RWPE2 (cell line): ENCODE results near the gene RNU6-9.
A peak's percentile ranks its signal among the peaks of the same experiment; 100 is the strongest.

Source experiments
- ATAC-seq: fragments of 200-7000 bp; cut with Tn5 transposase; 3 replicates; pipeline ENCODE4 v1.9.1; 2021; ENCODE audit warnings: low read depth
- DNase-seq: peaks from one replicate; pipeline ENCODE4 v3.0.0-alpha.2; 2020; ENCODE audit warnings: low spot score
- H3K27ac ChIP-seq: fragments of 450-650 bp; 2 replicates; pipeline ENCODE4 v1.5.1; 2017; ENCODE audit warnings: mild to moderate bottlenecking; ENCODE audit not compliant: poor library complexity, severe bottlenecking
- H3K27me3 ChIP-seq: fragments of 250-450 bp; sonication (Bioruptor Pico); 2 replicates; pipeline ENCODE4 v1.5.1; 2021; ENCODE audit warnings: mild to moderate bottlenecking, moderate library complexity; ENCODE audit not compliant: insufficient read depth, poor library complexity, severe bottlenecking
- H3K36me3 ChIP-seq: fragments of 250-450 bp; sonication (Bioruptor Pico); 2 replicates; pipeline ENCODE4 v1.5.1; 2020; ENCODE audit warnings: low read depth, mild to moderate bottlenecking, moderate library complexity
- H3K4me1 ChIP-seq: fragments of 250-450 bp; sonication (Bioruptor Pico); 2 replicates; pipeline ENCODE4 v1.5.1; 2021; ENCODE audit warnings: mild to moderate bottlenecking, moderate library complexity; ENCODE audit not compliant: insufficient read depth, poor library complexity, severe bottlenecking
- H3K4me3 ChIP-seq: fragments of 250-450 bp; sonication (Bioruptor Pico); 2 replicates; pipeline ENCODE4 v1.5.1; 2021; ENCODE audit warnings: mild to moderate bottlenecking, moderate library complexity; ENCODE audit not compliant: severe bottlenecking
- H3K9me3 ChIP-seq: fragments of 250-450 bp; sonication (Bioruptor Pico); 2 replicates; pipeline ENCODE4 v1.5.1; 2021; ENCODE audit warnings: mild to moderate bottlenecking, moderate library complexity; ENCODE audit not compliant: severe bottlenecking
- TF ChIP-seq, protein P1 (sequence below): fragments of 450-650 bp; IDR thresholded peaks from one replicate; pipeline ENCODE4 v1.5.1; 2017; ENCODE audit warnings: mild to moderate bottlenecking, moderate library complexity; ENCODE audit not compliant: poor library complexity, severe bottlenecking

The RNU6-9 gene

DNA sequence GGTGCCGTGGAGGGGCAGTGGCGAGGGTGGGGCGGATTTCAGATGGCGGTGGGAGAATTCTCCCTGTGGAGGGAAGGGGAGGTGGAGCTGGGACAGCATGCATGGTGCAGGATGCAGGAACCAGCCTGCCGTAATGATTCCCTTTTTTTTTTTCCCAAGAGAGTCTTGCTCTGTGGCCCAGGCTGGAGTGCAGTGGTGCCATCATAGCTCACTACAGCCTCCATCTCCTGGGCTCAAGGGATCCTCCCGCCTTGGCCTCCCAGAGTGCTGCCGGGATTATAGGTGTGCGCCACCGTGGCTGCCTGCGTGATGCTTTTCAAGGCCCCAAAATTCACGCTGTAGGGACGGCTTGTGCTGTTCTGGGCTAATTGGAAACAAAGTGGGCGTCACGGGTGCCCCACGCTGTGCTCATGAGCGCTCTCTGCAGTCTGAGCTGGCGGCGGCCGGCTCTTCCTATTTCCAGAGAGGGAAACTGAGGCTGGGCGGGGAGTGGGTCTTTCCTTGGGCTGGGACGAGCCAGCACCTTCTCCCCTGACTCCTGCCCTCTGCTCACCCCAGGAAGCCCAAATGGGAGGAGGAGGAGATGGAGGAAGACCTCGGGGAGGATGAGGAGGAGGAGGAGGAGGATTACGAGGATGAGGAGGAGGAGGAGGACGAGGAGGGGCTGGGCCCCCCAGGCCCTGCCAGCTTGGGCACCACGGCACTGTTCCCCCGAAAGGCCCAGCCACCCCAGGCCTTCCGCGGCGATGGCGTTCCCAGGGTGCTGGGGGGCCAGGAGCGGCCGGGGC lies 38.8 kb downstream of the RNU6-9 start:
- Histone ChIP-seq H3K36me3 (peaks cover 4% of the 10 kb centered on the region; the same call in 1 of the 2 replicates), H3K4me1 (peaks cover 13% of the 10 kb centered on the region), H3K27me3 (no peaks in the 10 kb centered on the region), H3K27ac (no peak overlapping the region), H3K4me3 (no peak overlapping the region), H3K9me3 (no peaks in the 10 kb centered on the region)
- DNase-seq (no peak), ATAC-seq (no peak)
- TF ChIP-seq, protein P1, sequence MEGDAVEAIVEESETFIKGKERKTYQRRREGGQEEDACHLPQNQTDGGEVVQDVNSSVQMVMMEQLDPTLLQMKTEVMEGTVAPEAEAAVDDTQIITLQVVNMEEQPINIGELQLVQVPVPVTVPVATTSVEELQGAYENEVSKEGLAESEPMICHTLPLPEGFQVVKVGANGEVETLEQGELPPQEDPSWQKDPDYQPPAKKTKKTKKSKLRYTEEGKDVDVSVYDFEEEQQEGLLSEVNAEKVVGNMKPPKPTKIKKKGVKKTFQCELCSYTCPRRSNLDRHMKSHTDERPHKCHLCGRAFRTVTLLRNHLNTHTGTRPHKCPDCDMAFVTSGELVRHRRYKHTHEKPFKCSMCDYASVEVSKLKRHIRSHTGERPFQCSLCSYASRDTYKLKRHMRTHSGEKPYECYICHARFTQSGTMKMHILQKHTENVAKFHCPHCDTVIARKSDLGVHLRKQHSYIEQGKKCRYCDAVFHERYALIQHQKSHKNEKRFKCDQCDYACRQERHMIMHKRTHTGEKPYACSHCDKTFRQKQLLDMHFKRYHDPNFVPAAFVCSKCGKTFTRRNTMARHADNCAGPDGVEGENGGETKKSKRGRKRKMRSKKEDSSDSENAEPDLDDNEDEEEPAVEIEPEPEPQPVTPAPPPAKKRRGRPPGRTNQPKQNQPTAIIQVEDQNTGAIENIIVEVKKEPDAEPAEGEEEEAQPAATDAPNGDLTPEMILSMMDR, result no peak

DNA sequence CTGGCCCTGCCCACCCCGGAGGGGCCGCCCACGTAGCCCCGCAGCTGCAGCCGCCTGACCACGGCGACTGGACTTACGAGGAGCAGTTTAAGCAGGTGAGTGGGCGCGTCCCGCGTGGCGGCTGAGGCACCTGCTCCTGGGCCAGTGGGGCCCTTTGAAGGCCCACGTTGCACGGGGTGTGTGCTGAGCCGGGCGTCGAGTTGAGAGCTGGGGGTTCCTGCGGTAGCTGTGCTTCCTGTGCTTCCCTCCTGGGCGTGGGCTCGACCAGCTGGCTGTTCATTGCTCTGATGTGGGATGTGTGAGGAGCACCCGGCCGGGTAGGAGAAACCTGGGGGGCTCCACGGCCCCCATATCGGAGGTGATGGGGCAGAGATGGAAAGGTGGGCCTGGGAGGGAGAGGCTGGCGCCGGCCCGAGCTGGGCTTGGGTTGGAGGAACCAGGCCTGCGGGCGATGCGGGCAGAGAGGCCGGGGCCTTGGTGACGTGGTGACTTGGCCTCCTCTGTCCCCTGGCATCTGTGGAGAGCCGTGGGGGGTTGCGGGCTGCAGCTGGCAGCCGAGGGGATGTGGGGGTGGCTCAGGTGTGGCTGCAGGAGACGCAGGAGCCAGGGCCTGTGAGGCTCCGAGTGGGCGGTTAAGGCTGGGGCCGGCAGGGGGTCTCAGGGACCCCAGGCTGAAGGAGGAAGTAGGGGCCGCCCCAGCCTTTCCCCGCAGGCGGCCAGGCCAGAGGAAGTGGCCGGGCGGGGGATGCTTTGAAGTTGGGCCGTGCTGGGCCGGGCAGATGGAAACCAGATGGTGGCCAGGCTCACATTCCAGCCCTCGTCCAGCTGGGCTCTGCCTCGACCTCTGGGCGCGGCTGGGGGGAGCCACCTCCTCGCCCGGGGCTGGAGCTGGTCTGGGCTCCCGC lies 39.6 kb downstream of the RNU6-9 start:
- Histone ChIP-seq H3K27me3 (no peaks in the 10 kb centered on the region), H3K36me3 (peaks cover 4% of the 10 kb centered on the region; the same call in 1 of the 2 replicates), H3K4me1 (peaks cover 13% of the 10 kb centered on the region), H3K27ac (peak overlapping the region; percentile 26), H3K9me3 (no peaks in the 10 kb centered on the region), H3K4me3 (no peak overlapping the region)
- ATAC-seq (peak; percentile 90), DNase-seq (peak; percentile 85)
- TF ChIP-seq, protein P1, result peak; percentile 8

DNA sequence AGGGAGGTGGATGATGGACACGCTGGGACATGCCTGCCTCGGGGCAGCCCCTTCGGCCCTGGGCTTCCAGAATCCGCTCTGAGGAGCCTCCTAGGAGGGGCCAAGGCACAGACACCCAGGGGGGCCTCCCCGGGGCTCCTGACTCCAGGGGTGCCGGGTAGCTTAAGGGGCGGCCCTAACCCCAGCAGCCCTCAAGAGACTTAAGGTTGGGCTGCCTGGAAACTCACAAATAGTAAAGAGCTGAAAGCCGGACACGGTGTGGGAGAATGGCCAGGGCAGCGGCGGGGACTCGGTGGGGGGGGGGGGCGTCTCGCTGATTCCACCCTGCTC lies 40.2 kb downstream of the RNU6-9 start:
- peaks cover 4% of the 10 kb centered on the region; the same call in 1 of the 2 replicates for H3K36me3 ChIP-seq
- peaks cover 13% of the 10 kb centered on the region for H3K4me1 ChIP-seq
- no peaks in the 10 kb centered on the region for H3K9me3 ChIP-seq
- TF ChIP-seq, protein P1, result no peak
- H3K27ac ChIP-seq, result peak overlapping the region; percentile 26
- H3K27me3 ChIP-seq, result no peaks in the 10 kb centered on the region
- H3K4me3 ChIP-seq, result no peak overlapping the region
- no peak for ATAC-seq
- no peak for DNase-seq

DNA sequence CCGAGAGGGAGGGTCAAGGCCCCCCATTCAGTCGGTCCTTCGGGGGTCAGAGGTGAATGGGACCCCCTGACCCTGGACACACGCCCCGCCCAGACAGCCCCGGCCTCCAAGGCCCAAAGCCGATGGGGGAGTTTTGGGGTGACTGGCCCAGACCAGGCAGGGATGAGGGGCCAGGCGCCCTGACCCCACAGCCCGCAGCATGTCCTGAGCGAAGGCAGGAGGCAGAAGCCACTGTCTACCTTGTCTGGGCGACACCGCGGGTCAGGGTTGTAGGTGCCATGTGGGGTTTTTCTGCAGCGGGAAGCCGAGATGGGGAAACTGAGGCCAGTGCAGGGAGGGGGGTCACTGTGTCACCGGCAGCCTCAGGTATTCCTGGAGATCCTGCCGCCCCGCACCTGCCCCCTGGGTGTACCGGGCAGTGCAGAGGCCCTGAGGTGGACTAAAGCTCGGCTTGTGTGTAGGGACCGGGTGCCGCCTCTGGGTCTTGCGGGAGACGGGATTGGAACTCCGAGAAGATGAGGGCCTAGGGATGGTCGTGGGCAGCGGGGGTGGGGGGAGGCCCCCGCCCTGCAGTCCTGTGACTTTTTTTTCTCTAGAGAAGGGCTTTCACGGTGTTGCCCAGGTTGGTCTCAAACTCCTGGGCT lies 41.0 kb downstream of the RNU6-9 start:
- H3K27ac ChIP-seq, result peak overlapping the region; percentile 34
- H3K27me3 ChIP-seq, result no peaks in the 10 kb centered on the region
- H3K36me3 ChIP-seq, result peaks cover 4% of the 10 kb centered on the region; the same call in 1 of the 2 replicates
- TF ChIP-seq, protein P1, result no peak
- peaks cover 13% of the 10 kb centered on the region for H3K4me1 ChIP-seq
- no peak for DNase-seq
- no peak overlapping the region for H3K4me3 ChIP-seq
- ATAC-seq, result no peak
- H3K9me3 ChIP-seq, result no peaks in the 10 kb centered on the region
